GM18519 (cell line): Measurements from ENCODE around the gene RPAP2.
"Not testable (repeated sequence)": the region's sequence is repeated elsewhere in the genome, so short reads cannot be mapped to it uniquely, and the experiment has no call there.

Experiments used
- ATAC-seq: cut with Tn5 transposase; IDR thresholded peaks from one replicate; pipeline ENCODE4 v1.9.1; 2021; ENCODE audit warnings: mild to moderate bottlenecking, moderate library complexity; ENCODE audit not compliant: unreplicated experiment, low FRiP score

RPAP2 gene

DNA sequence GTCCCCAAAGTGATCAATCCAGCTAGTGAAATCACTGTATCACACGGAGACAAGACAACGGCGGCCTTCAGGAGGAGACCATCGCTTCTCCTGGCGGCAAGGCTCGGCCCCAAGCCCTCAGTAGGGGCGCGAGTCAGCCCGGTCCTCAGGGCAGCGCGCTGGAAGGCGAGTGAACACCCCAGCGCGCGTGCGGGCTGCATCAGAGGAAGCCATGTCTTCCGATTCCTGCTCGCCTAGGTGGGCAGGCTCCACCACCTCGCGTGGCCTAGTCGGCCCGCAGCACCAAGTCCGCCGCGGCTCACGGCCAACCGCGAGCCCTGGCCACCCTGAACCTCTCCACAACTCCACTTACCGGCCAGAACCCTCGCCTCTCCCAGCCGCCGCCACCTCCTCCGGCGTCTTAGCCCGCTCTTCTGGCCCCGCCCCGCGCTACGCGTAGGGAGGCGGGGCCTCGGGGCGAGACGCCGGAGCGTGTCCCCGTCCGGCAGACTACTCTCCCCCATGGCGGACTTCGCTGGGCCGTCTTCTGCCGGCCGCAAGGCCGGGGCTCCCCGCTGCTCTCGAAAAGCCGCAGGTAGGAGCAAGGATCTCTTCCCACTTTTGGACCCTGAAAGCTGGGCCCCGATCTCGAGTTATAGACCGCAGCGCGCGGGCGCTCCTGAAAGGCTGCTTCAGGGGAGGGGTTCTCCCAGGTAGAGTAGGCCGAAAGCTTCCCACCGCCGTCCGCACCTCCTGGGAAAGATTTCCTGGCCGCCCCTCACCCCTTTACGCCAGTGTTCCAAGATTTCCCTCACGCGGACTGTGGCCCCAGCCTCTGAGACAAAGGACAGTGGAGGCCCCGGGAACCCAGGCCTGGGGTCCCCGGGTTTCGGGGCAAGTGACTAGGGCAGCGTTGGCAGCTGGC, at the start of gene RPAP2, which contains the start of gene GLMN:
TSS of gene RPAP2 (plus strand) at position 487 of the 904 bp plus-strand sequence. CDS start at position 502, 15 bp downstream.
TSS of gene GLMN (minus strand) at position 415 of the 904 bp plus-strand sequence. CDS start 988 bp downstream, outside the sequence.
- peak; percentile 92 for ATAC-seq

DNA sequence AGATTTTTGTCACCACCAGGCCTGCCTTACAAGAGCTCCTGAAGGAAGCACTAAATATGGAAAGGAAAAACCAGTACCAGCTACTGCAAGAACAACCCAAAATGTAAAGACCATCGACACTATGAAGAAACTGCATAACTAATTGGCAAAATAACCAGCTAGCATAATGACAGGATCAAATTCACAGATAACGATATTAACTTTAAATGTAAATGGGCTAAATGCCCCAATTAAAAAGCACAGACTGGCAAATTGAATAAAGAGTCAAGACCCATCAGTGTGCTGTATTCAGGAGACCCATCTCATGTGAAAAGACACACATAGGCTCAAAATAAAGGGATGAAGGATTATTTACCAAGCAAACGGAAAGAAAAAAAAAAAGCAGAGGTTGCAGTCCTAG, 44.1 kb upstream of the RPAP2 start:
- ATAC-seq, result not testable (repeated sequence)

DNA sequence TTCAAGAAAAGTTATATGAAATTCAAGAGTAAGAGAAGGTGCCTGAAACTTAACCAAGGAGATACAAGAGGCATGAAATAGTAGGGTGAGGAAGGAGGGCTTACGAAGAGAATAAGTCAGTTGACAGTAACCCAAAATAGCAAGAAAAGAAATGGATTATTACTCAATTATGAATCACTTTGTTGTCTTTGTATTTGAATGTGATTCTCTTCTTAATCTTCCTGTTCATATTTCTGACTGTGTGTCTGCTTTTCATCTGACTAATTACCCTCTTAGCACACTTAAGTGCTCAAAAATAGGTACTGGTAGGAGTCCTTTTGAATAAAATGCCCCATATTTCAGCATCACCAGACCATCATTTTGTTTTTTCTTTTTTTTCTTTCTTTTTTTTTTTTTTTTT, 39.5 kb upstream of the RPAP2 start:
- ATAC-seq, result no peak

DNA sequence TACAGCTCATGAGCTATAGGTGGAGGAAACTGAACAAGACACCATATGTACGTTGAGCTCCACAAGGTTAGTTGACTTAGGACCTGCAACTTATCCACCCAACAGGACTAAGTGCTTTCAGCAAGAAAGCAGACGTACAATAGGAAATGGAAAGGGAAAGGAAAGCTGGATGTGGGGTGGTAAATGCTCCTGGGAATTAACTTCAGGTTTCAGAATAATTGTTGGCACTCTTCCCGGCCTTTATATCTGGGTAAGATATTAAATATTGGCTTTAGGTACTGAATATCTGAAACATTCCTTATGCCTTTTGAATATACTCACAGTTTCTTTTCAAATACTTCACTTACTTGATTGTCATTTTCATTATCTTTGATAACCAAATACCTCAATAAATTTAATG, 36.3 kb upstream of the RPAP2 start:
- ATAC-seq, result no peak

DNA sequence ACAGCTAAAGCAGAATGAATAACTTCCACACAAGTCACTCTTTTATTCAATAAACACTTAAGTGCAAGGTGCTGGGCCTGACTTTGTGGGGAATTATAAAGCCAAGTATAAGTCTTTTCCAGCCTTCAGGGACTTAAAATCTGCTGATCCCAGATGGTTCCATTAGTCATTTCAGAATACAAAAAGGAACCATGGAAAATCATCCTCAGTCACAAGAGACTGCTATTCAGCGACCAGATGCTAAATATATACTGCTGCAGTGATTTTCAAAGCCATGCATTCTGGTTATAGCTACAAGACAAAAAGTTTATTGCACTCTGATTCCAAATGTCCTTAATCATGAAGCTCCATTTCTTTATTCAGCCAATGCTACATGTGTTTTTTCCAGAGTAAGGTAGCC, 25.8 kb upstream of the RPAP2 start:
- no peak for ATAC-seq

DNA sequence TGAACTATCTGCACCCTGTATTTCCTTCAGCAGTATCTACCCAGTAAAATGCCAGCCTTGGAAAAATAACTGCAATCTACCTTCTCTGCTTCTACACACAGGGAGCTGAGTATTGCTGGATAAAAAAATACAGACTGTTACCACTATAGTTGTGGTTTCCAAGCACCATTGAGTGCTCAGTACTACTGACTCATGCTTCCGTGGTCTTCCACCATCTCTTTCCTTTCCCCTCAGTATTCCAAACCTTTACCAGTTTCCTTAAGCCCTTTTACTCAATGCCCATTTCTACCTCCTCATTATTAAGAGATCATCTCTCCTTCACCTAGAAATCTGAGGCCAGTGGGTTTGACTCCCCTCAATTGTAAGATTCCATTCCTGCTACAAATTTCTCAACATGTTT, 23.9 kb upstream of the RPAP2 start:
- no peak for ATAC-seq

DNA sequence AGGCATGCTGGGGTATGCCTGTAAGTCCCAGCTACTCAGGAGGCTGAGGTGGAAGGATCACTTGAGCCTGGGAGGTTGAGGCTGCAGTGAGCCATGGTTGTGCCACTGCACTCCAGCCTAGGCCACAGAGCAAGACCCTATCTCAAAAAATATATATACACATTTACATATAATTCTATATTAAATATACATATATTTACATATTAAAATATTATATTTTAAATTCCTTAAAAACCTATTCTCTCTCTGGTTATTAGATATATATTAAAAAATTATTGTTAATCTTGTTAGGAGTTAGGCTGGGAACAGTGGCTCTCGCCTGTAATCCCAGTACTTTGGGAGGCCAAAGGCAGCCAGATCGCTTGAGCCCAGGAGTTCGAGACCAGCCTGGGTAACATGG, 22.8 kb upstream of the RPAP2 start:
- ATAC-seq, result no peak

DNA sequence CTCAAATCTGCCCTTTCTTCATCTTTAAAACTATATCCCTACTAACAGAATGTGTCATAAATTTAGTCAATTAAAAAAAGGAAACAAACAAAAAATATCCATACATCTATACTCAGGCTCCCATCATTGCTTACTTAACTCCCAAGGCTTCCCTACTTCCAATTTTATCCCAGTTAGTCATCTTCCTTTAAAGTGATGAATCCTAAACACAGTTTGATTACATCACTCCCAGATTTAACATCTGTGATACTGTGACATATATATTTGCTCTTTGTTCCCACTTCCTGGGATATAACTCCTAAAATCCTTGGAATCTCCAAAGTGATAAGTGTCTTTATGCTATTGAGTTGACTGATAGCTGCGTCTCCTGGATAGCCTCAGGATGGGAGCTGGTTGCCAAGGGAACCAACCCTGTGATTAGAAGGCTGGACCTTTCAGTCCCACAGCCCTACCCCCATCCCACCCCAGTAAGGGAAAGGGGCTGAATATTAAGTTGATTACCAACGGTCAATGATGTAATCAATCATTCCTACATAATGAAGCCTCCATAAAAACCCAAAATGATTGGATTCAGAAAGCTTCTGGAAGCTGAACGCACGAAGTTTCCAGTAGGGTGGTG, 21.6 kb upstream of the RPAP2 start:
- ATAC-seq, result no peak

DNA sequence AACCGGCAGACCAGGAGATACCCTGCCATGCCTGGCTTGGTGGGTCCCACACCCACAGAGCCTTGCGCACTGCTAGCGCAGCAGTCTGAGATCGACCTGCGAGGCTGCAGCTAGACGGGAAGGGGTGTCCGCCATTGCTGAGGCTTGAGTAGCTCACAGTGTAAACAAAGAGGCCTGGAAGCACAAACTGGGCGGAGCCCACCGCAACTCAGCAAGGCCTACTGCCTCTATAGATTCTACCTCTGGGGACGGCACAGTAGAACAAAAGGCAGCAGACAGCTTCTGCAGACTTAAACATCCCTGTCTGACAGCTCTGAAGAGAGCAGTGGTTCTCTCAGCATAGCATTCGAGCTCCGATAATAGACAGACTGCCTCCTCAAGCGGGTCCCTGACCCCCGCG, 19.1 kb upstream of the RPAP2 start:
- ATAC-seq, result not testable (repeated sequence)

DNA sequence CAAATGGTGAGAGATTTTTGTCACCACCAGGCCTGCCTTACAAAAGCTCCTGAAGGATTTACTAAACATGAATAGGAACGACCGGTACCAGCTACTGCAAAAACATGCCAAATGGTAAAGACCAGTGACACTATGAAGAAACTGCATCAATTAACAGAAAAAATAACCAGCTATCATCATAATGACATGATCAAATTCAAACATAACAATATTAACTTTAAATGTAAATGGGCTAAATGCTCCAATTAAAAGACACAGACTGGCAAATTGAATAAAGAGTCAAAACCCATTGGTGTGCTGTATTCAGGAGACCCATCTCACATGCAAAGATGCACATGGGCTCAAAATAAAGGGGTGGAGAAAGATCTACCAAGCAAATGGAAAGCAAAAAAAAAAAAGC, 17.4 kb upstream of the RPAP2 start:
- not testable (repeated sequence) for ATAC-seq

DNA sequence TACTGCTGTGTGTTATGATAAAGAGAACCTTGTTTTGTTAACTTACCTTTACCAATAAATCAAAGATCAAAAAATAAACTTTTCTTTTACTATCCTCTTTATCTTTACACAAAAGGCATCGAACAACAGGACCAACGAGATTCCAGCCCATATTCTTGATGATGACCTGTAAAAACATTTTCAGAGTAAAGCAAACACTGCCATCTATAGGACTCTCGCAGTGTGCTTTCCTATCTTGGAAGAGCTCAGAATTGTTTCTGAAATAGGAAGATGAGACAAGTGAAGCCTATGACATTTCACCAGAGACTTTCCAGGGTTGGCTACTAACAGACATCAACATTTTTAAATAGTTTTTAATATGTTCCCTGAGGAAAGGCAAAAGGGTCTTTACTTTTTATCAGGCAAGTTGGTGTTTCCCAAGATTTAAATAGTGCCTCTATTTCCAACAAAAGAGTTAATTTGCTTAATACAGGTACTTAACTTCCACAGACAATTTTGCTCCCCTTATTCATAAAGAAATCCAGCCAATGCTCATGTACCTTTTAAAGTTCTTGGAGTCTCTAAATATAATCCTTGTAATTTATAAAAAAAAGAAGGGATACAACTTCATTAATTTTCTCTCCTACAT, 7.4 kb upstream of the RPAP2 start:
- ATAC-seq, result no peak

DNA sequence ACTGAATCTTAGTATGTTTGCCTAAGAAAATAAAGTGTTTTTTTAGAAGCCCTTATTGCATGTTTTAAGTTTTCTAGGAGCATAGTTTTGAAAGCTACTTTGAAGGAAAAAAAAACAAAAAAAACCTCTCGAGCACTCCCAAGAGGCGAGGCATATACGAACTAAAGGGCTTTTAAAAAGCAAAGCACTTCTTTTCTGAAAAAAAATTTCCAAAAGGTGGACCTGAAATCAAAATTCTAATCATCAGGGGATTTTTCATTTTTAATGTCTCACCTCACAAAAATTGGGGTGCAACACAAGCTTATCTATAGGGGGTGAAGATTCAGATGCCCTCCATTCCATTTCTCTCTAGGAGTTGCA, 666 bp upstream of the RPAP2 start:
- no peak for ATAC-seq

DNA sequence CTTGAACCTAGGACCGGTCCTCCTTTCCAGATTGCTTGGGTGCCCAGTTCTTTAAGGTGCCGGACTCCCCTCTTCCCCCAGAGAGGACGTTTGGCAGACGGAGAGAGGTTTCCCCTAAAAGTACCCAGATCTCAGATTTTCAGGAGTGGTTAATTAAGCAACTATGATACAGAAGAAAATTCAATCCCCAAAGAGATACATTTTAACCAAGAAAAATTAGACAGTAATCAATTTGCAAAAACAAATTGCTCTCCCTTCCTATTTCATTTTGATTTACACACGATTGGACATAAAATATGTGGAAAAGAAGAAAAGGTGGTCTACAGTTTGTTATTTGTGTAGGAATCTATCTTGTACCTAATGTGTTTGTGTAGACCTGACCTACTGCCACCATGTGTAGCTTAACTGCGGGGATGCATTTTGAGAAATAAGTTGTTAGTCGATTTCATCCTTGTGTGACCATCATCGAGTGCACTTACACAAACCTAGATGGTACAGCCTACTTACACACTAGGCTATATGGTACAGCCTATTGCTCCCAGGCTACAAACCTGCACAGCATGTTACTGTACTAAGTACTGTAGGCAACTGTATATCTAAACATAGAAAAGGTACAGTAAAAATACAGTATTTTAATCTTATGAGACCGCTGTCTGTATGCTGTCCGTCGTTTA, 755 bp downstream of the RPAP2 start:
- no peak for ATAC-seq

DNA sequence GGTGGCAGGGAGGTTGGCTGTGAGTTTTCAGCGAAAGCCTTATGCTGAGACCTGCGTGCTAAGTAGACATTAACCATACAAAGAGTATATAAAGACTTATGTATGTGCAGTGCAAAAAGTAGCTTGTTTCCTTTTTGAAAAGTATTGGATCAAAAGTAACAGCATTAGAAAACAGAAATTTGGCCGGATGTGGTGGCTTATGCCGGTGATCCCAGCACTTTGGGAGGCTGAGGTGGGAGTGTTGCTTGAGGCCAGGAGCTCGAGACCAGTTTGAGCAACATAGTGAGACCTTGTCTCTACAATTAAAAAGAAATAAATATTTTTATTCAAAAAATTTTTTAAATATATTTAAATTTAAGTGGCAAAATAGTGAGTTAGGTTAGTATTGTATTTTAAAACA, 2.2 kb downstream of the RPAP2 start:
- ATAC-seq, result no peak

DNA sequence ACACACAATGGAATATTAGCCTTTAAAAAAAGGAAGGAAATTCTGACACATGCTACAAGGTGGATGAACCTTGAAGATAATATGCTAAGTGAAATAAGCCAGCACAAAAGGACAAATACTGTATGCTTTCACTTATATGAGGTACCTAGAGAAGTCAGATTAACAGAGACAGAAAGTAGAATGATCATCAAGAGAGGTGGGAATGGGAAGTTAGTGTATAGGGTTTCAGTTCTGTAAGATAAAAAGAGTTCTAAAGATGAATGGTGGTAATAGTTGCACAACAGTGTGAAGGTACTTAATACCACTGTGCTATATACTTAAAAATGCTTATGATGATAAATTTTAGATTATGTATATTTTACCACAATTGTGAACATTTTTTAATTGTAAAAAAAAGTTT, 7.2 kb downstream of the RPAP2 start:
- no peak for ATAC-seq

DNA sequence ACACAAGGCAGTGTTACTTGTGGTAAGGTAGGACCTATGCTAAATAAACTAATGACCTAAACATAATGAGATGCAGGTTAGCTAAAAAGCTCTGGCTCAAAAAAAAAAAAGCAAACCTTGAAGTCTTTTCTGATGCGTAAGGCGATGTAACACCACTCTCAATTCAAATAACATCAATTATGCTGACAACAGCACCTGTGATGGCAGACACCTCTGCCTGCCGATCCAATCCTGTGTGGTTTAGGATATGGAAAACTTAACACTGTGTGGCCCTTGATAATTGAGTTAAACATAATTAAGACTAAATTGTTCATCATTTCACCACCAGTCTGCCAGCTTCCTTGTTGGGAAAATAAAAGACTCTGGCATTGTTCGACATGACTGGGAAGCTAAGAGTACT, 9.1 kb downstream of the RPAP2 start:
- ATAC-seq, result no peak

DNA sequence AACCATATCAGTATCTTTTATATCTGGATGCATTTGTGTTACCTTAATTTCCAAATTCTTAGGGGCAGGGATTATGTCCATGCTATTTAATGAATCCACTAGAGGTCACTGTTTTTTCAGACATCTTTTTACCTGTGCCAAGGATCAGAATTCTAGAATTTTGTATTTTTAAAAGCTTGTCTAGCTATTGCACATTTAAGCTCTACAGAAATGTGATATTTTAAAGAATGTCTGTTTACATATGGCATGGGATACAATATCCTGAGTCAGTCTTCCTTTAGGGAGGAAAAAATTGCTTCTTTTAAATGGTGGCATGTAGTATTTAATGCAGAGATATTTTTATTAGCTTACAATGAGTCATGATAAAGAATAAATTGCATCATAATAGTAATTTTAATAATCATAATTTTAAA, 11.3 kb downstream of the RPAP2 start:
- ATAC-seq, result no peak

DNA sequence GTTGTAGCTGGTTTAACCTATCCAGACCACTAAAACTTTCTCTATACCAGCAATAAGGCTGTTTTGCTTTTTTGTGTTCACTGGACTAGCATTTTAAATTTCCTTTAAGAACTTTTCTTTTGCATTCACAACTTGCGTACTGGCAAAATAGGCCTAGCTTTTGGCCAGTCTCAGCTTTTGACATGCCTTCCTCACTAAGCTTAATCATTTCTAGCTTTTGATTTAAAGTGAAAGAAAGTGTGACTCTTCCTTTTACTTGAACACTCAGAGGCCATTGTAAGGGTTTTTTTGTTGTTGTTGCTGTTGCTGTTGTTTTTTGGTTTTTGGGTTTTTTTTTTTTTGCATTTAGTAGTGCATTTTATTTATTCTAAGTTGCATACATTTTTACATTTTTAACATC, 15.2 kb downstream of the RPAP2 start:
- ATAC-seq, result no peak

DNA sequence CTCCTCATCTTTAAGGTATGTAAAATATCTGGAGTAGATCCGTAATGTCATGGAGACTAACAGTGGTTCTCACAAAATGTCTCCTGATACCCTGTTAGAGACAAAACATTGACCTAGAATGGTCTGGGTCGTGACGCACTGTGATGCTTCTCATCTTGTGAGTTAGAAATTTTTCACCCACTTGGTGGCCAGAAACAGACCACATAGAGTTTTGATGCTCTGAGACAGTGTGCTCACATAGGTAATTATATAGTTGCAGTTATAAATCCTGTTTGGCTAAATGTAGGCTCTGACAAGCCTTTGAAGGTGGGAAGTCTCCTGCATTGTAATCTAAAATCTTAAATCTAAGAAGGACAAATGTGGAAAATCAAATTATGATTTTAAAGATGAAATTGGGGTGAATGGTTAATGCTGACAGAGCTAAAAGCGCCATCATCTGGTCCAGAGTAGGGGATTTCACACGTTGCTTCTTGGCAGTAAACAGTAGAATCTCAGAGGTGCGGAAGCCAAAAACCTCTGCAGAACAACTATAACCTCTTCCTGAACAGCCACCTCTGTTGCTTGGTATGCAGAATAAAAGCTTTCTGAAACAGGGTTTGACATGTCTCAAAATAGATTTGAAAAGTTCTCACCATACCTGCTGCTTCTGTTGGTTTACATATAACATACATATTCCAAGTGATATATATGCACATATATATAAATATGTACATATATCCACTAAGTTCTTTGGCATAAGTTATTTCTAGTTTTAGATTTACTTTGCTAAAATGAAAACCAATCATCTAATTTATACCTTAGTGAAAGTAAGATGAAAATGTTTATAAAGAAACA, 17.1 kb downstream of the RPAP2 start:
- no peak for ATAC-seq

DNA sequence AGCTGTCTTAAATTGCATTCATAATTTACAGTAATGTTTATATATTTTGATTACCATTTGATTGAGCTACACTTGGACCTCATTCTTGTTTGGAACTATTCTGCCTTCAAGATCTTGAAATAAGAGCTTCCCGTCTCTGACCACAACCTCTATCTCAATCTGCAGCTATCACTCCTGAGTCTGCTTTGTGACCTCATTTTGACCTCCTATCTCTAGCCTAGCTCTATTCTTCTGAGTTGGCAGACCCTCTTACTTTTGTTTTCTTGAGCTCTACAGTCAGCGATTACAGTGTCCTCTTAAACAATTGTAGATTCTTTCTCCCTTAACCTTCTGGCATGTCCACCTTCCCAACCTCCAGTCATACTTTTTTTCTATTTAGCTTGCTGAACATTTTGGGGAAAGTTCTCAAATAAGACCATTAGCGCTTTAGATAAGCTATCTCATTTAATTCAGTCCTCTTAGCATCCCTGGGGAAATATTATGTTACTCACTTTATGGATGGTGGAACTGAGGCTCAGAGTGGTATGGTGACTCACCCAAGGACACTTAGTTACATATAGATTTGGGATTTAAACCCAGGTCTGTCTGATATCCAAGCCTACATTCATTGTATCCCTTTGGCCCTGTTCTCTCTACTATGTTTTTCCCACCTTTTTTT, 19.1 kb downstream of the RPAP2 start:
- ATAC-seq, result no peak
